AG09309 (cell line): ENCODE data around the gene ANG.
"Not testable (repeated sequence)": the region's sequence is repeated elsewhere in the genome, so short reads cannot be mapped to it uniquely, and the experiment has no call there.

ENCODE experiments used
- DNase-seq: peaks from one replicate; pipeline ENCODE4 v3.0.0-alpha.2; 2010; ENCODE audit warnings: low read depth
- H3K4me3 ChIP-seq: 2 replicates; pipeline ENCODE4 v1.5.1; 2011; ENCODE audit warnings: mild to moderate bottlenecking, low read depth, low read length, moderate library complexity; ENCODE audit not compliant: control insufficient read depth
- TF ChIP-seq, protein P1 (sequence below): IDR thresholded peaks from 2 replicates; pipeline ENCODE4 v1.5.1; 2011; ENCODE audit warnings: mild to moderate bottlenecking, low read depth, low read length, inconsistent platforms; ENCODE audit not compliant: insufficient read depth, control insufficient read depth; ENCODE audit errors: missing control alignments

The ANG gene

DNA sequence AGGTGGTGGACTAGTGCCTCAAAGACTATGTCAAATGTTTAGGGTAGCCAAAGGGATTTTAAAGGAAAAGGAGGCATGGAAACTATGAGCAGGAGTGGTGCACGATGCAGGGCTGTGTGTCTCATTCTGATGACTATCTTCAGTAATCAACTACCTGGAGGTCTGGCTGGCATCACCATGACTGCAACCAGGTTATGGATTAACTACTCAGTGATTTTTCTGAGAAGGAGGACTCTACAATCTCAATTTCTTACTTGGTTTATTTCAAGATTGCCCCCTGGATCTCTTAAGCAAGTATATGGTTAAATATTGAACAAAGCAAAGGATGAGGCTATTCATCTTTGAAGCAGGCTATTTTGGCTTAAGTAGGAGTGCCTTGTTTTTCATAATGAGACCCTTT, 38.0 kb downstream of the ANG start:
- H3K4me3 ChIP-seq, result no peak overlapping the region
- TF ChIP-seq, protein P1, sequence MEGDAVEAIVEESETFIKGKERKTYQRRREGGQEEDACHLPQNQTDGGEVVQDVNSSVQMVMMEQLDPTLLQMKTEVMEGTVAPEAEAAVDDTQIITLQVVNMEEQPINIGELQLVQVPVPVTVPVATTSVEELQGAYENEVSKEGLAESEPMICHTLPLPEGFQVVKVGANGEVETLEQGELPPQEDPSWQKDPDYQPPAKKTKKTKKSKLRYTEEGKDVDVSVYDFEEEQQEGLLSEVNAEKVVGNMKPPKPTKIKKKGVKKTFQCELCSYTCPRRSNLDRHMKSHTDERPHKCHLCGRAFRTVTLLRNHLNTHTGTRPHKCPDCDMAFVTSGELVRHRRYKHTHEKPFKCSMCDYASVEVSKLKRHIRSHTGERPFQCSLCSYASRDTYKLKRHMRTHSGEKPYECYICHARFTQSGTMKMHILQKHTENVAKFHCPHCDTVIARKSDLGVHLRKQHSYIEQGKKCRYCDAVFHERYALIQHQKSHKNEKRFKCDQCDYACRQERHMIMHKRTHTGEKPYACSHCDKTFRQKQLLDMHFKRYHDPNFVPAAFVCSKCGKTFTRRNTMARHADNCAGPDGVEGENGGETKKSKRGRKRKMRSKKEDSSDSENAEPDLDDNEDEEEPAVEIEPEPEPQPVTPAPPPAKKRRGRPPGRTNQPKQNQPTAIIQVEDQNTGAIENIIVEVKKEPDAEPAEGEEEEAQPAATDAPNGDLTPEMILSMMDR, result no peak
- DNase-seq, result no peak

DNA sequence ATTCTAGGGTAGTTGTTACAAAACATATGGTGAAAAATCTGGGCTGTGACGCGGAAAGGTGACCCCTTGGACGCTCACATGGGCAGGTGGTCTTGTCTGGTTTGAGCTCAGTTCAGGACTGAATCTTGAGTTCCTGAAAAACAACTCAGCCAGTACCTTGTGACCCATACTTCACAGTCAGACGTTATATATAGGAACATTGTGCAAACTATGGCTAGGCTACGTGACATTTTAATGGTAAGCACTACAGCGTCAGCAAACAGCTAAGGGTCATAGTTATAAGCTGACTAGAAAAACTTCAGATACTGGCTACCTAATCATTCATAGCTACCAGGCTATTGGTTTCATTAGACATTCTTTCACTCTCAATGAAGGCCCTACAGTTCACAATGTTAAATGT, 42.3 kb downstream of the ANG start:
- TF ChIP-seq, protein P1, result no peak
- no peak overlapping the region for H3K4me3 ChIP-seq
- no peak for DNase-seq

DNA sequence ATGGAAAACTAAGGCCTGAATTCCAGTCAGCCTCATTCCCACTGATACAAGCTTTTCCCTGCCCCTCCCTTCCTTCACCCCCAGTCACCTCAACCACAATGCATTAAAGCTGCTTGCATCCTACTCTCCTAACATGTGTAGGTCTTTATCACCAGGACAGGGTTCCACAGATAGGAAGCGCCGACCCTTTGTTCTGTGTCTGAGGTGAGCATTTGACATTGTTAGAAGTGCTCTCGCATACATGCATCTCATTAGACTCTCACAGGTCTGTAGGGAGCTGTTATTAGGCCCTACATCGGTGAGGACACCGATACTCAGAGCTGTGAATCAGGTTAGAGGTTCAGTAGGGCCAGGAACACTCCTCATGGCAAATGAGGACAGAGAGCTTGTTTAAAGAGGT, 43.9 kb downstream of the ANG start:
- no peak overlapping the region for H3K4me3 ChIP-seq
- TF ChIP-seq, protein P1, result no peak
- DNase-seq, result no peak

DNA sequence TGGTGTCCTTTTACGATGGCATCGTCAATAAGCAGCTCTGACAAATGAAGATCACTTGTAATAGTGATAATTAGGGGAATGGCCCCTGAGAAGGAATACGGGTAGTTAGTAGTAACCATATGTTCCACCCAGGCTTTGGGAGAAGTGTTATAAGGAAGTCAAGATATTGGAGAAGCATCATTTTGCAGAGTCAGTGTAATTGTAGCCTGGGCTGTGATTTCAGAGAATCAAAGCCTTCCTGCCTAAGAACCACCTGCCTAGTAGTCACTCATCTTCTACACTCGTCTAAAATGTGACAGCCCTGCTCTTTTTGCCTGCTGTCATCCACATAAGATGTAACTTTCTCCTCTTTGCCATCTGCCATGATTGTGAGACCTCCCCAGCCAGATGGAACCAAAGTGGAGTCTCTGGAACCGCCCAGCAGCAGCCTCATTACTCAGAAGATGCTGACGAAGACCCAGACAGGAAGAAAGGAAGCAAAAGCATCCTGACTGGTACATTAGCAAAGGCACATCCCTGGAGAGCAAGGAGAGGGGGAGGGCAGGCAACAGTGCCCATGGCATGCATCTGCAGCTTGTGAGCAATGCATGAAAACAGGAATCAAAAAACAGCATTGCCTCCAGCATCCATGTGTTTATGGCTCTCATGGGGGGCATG, 44.5 kb downstream of the ANG start:
- H3K4me3 ChIP-seq, result no peak overlapping the region
- TF ChIP-seq, protein P1, result no peak
- no peak for DNase-seq

DNA sequence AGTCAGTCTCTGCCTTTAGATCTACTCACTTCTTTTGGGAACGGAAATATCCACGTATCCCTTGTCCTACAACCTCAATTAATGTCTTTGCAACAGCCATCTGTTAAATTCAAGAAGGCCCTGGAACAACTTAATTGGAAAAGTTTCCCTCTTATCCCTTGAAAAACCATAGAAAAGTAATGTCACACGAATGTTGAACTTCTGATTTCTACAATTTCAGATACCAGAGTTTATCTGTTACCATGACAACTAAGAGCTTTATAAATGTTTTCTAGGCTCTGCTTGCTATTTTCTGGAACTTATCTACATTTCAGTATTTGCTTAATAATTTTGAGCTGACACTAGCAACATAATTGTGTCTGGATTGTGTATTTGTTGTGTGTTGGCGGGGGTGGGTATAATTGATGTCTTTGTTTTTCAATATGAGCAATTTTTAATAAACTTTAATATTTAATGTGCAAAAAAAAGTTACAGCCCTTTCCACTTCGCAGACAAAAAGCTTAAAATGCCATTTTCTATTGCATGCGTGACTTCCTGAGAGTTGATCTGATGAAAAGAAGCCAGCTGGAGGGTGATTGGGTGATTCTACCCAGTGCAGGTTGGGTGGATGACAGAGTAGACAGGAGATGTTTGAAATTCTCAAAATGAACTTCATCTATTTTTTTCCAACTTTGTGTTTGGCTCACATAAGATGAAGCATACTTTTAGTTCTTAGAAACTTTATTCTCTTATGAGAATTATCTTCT, 45.3 kb downstream of the ANG start:
- no peak overlapping the region for H3K4me3 ChIP-seq
- TF ChIP-seq, protein P1, result no peak
- no peak for DNase-seq

DNA sequence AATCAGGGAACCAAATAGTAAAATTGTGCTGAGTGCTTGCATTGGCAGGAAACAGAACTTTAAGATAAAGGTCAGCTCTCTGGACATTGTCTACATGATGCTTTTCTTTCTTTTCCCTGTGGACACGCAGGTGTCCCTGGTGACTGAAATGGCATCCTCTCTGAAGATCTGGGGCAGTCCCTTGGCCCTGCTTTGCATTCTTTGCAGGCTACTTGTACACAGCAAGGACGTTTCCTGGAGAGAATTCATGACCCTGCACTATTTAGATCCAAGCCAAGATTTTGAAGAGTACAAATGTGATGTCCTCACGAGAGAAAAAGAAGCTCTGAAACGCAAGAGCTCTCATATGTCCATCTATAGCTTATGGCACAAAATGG, 45.9 kb downstream of the ANG start:
- no peak for DNase-seq
- TF ChIP-seq, protein P1, result no peak
- H3K4me3 ChIP-seq, result no peak overlapping the region

DNA sequence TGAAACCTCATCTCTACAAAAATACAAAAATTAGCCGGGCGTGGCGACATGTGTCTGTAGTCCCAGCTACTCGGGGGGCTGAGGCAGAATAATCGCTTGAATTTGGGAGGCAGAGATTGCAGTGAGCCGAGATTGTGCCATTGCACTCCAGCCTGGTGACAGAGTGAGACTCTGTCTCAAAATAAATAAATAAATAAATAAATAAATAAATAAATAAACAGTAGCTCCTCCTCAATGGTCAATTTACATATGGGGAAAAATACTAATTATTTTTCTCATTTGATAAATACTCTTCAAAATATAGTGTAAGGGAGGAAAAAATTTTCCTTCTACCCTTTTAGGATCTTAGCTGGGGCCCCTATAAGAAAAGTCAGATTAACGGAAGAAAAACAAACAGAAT, 49.7 kb downstream of the ANG start:
- H3K4me3 ChIP-seq, result not testable (repeated sequence)

More for the DNA sequence above, 49.7 kb downstream of the ANG start:
- DNase-seq, result not testable (repeated sequence)
